A673 (cell line): Measurements from ENCODE around the gene PROX2. TPM values are rescaled to one million over a fixed set of nuclear protein-coding genes. Genes with fewer than 3 reads are reported as not detected.

Experiments used
- BruUV-seq: library from RNA; stranded (reverse); fragments of 400-500 nt; replicated peaks from 2 replicates; lab custom pipeline; 2021; lab: Mats Ljungman, UMichigan
- CTCF ChIA-PET: fragments of 300-600 bp; sonication (Branson Sonifier 250); formaldehyde crosslinking; loops from one replicate; lab custom pipeline; 2022; ENCODE audit warnings: antibody characterized with exemption; lab: Charles Lee
- POLR2A ChIA-PET: fragments of 300-600 bp; sonication (Branson Sonifier 250); formaldehyde crosslinking; loops from one replicate; lab custom pipeline; 2022; ENCODE audit warnings: antibody characterized with exemption; ENCODE audit not compliant: low non-redundant PET; lab: Charles Lee
- DNase-seq: peaks from one replicate; pipeline ENCODE4 v3.0.0-alpha.2; 2015; ENCODE audit warnings: low spot score
- H3K27ac ChIP-seq: fragments of 200-600 bp; sonication (generic); 2 replicates; pipeline ENCODE4 v1.5.1; 2016; ENCODE audit warnings: mixed run types, low read depth, mild to moderate bottlenecking, mixed read lengths, antibody characterized with exemption, low read length; ENCODE audit not compliant: poor library complexity, severe bottlenecking
- H3K27me3 ChIP-seq: fragments of 200-600 bp; sonication (generic); replicated peaks from 2 replicates; pipeline ENCODE4 v1.6.1; 2017; ENCODE audit warnings: mixed run types, low read depth, mild to moderate bottlenecking, mixed read lengths, antibody characterized with exemption, low read length; ENCODE audit not compliant: insufficient read depth, poor library complexity
- H3K36me3 ChIP-seq: fragments of 200-600 bp; sonication (generic); 2 replicates; pipeline ENCODE4 v1.6.1; 2016; ENCODE audit warnings: mixed run types, mild to moderate bottlenecking, mixed read lengths, antibody characterized with exemption, low read length; ENCODE audit not compliant: insufficient read depth, poor library complexity, severe bottlenecking
- H3K4me1 ChIP-seq: fragments of 200-600 bp; sonication (generic); 2 replicates; pipeline ENCODE4 v1.6.1; 2017; ENCODE audit warnings: mixed run types, mild to moderate bottlenecking, mixed read lengths, antibody characterized with exemption, low read length; ENCODE audit not compliant: insufficient read depth, poor library complexity, severe bottlenecking
- H3K4me3 ChIP-seq: fragments of 200-600 bp; sonication (generic); 2 replicates; pipeline ENCODE4 v1.5.1; 2016; ENCODE audit warnings: low read depth, mixed run types, mild to moderate bottlenecking, mixed read lengths, low read length; ENCODE audit not compliant: poor library complexity, severe bottlenecking
- H3K9me3 ChIP-seq: fragments of 200-600 bp; sonication (generic); 2 replicates; pipeline ENCODE4 v1.6.1; 2016; ENCODE audit warnings: mixed run types, low read depth, mild to moderate bottlenecking, mixed read lengths, antibody characterized with exemption, low read length; ENCODE audit not compliant: poor library complexity, severe bottlenecking
- EZH2 ChIP-seq: fragments of 200-600 bp; sonication (generic); IDR thresholded peaks from 2 replicates; pipeline ENCODE4 v1.6.1; 2017; ENCODE audit warnings: borderline replicate concordance, low read depth, mild to moderate bottlenecking, mixed read lengths, antibody characterized with exemption, low read length; ENCODE audit not compliant: poor library complexity, severe bottlenecking
- intact Hi-C: fragments of 100-400 bp; cut with micrococcal nuclease; formaldehyde crosslinking; loops from one replicate; pipeline ENCODE4 v1.10.0; 2022; ENCODE audit not compliant: unreplicated experiment
- total RNA-seq: library from RNA; stranded (reverse); gene quantifications from 2 replicates; pipeline ENCODE4 v1.2.3, GENCODE V29; 2021
- TF ChIP-seq, protein P1 (sequence below): fragments of 300-800, 200-600 bp; sonication (generic); conservative IDR thresholded peaks from 2 replicates; pipeline ENCODE4 v1.5.1; 2017; ENCODE audit warnings: low read depth, mild to moderate bottlenecking, antibody characterized with exemption, low read length, moderate library complexity, mixed read lengths

PROX2 gene
- total RNA-seq, 1 experiment from 2014 or later: not detected

DNA sequence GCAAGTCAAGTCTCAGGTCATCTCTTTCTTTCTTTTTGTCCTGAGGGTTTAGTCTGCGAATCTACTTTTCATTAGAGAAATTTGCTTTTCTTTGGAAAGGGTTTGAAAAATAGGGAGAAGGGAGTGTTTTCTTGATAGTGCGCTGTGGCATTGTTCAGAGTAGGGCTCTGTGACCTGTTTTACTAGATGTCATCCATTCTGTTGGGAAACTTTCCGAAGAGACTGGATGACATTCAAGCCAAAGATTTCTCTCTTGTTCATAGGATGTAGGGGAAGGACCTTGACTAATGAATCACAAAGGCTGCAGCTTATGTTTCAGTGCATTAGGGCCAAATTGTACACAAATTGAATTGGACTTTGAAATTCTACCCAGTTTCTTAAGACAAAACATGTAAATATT, 20.5 kb upstream of the PROX2 start:
- CTCF ChIA-PET: no interaction called here
- POLR2A ChIA-PET: no interaction called here
- H3K36me3 ChIP-seq: peaks cover 95% of the 10 kb centered on the region
- H3K27ac ChIP-seq: no peak overlapping the region
- no peaks in the 10 kb centered on the region for H3K27me3 ChIP-seq
- intact Hi-C loops: no loop called here
- TF ChIP-seq, protein P1, sequence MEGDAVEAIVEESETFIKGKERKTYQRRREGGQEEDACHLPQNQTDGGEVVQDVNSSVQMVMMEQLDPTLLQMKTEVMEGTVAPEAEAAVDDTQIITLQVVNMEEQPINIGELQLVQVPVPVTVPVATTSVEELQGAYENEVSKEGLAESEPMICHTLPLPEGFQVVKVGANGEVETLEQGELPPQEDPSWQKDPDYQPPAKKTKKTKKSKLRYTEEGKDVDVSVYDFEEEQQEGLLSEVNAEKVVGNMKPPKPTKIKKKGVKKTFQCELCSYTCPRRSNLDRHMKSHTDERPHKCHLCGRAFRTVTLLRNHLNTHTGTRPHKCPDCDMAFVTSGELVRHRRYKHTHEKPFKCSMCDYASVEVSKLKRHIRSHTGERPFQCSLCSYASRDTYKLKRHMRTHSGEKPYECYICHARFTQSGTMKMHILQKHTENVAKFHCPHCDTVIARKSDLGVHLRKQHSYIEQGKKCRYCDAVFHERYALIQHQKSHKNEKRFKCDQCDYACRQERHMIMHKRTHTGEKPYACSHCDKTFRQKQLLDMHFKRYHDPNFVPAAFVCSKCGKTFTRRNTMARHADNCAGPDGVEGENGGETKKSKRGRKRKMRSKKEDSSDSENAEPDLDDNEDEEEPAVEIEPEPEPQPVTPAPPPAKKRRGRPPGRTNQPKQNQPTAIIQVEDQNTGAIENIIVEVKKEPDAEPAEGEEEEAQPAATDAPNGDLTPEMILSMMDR: no peak
- no peak for TF ChIP-seq EZH2
- H3K4me1 ChIP-seq: no peaks in the 10 kb centered on the region
- BruUV-seq: no TSS peak
- no peak for DNase-seq
- no peaks in the 10 kb centered on the region for H3K9me3 ChIP-seq
- H3K4me3 ChIP-seq: no peak overlapping the region

DNA sequence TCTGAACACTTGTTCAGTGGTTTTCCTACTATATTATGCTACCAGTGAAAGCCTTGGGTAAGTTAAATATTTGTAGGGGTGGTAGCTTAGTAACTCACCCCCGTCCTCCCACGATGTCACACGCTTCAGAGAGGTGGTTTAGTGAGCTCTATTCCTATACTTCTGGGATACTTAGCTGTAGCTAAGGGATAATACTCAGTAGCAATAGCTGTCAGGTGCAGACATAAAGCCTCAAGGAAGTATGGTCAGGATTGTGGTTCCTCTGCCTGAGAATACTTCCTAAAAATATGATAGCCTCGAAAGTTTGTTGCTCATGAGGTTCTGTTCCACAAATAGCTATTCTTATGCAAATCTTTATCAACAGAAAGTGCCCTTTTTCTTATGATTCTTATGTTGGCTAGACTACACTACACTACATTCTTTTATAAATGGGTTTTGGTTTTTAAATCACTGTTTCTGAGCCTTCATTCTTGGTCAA, 17.7 kb upstream of the PROX2 start:
- intact Hi-C loops: no loop called here
- Histone ChIP-seq H3K4me1 (no peaks in the 10 kb centered on the region), H3K27me3 (no peaks in the 10 kb centered on the region), H3K36me3 (peaks cover 94% of the 10 kb centered on the region), H3K27ac (no peak overlapping the region), H3K4me3 (no peak overlapping the region), H3K9me3 (no peaks in the 10 kb centered on the region)
- CTCF ChIA-PET: interaction anchor here (0.6 to 1.1 kb wide), 3 partner anchors 14 to 33 kb away, joined by 3 to 5 read pairs (median 3); no protein-coding TSS in a partner anchor
- BruUV-seq: no TSS peak
- DNase-seq: no peak
- POLR2A ChIA-PET: no interaction called here
- TF ChIP-seq, protein P1: no peak
- no peak for TF ChIP-seq EZH2

DNA sequence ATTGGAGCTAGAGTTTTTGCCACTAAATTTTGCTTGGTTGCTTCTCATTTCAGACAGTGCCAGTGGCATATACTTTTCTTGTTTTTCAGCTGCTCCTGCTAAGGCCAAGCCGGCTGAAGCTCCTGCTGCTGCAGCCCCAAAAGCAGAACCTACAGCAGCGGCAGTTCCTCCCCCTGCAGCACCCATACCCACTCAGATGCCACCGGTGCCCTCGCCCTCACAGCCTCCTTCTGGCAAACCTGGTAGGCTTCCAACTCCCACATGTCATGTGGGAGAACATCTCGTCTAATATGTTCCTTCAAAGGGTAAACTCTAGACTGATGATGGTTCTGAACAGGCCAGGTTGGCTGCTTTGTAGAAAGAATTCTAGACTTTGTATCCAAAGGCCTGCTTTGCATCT, 16.8 kb upstream of the PROX2 start:
- Histone ChIP-seq H3K4me3 (no peak overlapping the region), H3K27me3 (no peaks in the 10 kb centered on the region), H3K9me3 (no peaks in the 10 kb centered on the region), H3K4me1 (no peaks in the 10 kb centered on the region), H3K27ac (no peak overlapping the region), H3K36me3 (peaks cover 90% of the 10 kb centered on the region)
- CTCF ChIA-PET: interaction anchor here (0.6 to 1.1 kb wide), 2 partner anchors 32 kb away, joined by 3 to 5 read pairs; no protein-coding TSS in a partner anchor
- TF ChIP-seq, protein P1: no peak
- TF ChIP-seq EZH2: no peak
- intact Hi-C loops: no loop called here
- no peak for DNase-seq
- POLR2A ChIA-PET: no interaction called here
- BruUV-seq: no TSS peak
